HFFc6 (cell line): ENCODE data around the gene CDH13. TPM values are rescaled to one million over a fixed set of nuclear protein-coding genes. Genes with fewer than 3 reads are reported as not detected.

ENCODE experiments used
- DNase-seq: peaks from one replicate; pipeline ENCODE4 v3.0.0-alpha.2; 2018
- H3K27ac Mint-ChIP-seq: 2 replicates; pipeline ENCODE4 v1.8.0; 2020; ENCODE audit warnings: mild to moderate bottlenecking, mixed read lengths
- H3K27me3 Mint-ChIP-seq: 2 replicates; pipeline ENCODE4 v1.8.0; 2021; ENCODE audit warnings: mild to moderate bottlenecking, moderate library complexity, mixed read lengths; ENCODE audit not compliant: insufficient read depth
- H3K36me3 Mint-ChIP-seq: 2 replicates; pipeline ENCODE4 v1.8.0; 2021; ENCODE audit warnings: low read depth, mixed read lengths
- H3K4me1 Mint-ChIP-seq: 2 replicates; pipeline ENCODE4 v1.8.0; 2020; ENCODE audit warnings: low read depth, mixed read lengths
- H3K4me3 Mint-ChIP-seq: 2 replicates; pipeline ENCODE4 v1.8.0; 2020; ENCODE audit warnings: mild to moderate bottlenecking, moderate library complexity, mixed read lengths
- H3K9me3 Mint-ChIP-seq: 2 replicates; pipeline ENCODE4 v1.8.0; 2020; ENCODE audit warnings: mild to moderate bottlenecking, mixed read lengths
- total RNA-seq, 6 experiments: library from RNA; stranded (reverse); fragmentation: NEBNext Ultra II Directional; extraction: Animal tissue kit (Norgen Biotek cat#: 25700); gene quantifications; 2 replicates in 1 of 6; 3 replicates in 5 of 6; pipeline ENCODE4 v1.2.3, GENCODE V29; 2021
- TF ChIP-seq, protein P1 (sequence below): fragments of 200-600 bp; sonication (generic); IDR thresholded peaks from 2 replicates; pipeline ENCODE4 v1.5.0; 2021; ENCODE audit warnings: antibody characterized with exemption, mild to moderate bottlenecking

Gene CDH13
- total RNA-seq, 6 experiments from 2014 or later, result 3.6 to 14.7 (median 4.7) TPM

- H3K4me3 Mint-ChIP-seq, result no peak overlapping the region
- H3K27me3 Mint-ChIP-seq, result no peaks in the 10 kb centered on the region
- no peaks in the 10 kb centered on the region for H3K36me3 Mint-ChIP-seq
- no peaks in the 10 kb centered on the region; the same call in 1 of the 2 replicates for H3K9me3 Mint-ChIP-seq
- DNase-seq, result no peak
- H3K4me1 Mint-ChIP-seq, result no peaks in the 10 kb centered on the region; the same call in 1 of the 2 replicates
- TF ChIP-seq, protein P1, sequence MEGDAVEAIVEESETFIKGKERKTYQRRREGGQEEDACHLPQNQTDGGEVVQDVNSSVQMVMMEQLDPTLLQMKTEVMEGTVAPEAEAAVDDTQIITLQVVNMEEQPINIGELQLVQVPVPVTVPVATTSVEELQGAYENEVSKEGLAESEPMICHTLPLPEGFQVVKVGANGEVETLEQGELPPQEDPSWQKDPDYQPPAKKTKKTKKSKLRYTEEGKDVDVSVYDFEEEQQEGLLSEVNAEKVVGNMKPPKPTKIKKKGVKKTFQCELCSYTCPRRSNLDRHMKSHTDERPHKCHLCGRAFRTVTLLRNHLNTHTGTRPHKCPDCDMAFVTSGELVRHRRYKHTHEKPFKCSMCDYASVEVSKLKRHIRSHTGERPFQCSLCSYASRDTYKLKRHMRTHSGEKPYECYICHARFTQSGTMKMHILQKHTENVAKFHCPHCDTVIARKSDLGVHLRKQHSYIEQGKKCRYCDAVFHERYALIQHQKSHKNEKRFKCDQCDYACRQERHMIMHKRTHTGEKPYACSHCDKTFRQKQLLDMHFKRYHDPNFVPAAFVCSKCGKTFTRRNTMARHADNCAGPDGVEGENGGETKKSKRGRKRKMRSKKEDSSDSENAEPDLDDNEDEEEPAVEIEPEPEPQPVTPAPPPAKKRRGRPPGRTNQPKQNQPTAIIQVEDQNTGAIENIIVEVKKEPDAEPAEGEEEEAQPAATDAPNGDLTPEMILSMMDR, result no peak
- no peak overlapping the region for H3K27ac Mint-ChIP-seq
These were observed 322.2 kb downstream of the CDH13 start for GRCh38 chr16:82949016-82949415.

DNA sequence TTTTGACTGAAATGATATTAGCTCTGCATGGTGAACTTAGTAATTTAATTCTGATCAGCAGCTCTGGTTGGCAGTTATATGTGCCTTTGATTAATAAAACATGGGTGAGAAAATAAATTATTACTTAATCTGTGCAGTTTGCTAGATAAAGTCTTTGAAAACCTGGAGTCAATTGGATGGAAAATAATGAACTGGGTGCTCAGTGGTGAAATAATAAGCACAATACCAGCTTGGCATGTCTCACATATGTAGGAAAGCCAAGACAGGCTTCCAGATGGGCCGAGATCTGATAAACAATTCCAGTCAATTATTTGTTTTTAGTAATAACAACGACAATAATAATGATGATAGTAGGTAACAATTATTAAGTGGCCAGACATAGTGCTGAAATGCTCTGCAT is 326.7 kb downstream of the CDH13 start:
- Mint-ChIP-seq H3K36me3 (no peaks in the 10 kb centered on the region), H3K27me3 (no peaks in the 10 kb centered on the region), H3K27ac (no peak overlapping the region), H3K9me3 (peaks cover 4% of the 10 kb centered on the region; the same call in 1 of the 2 replicates), H3K4me3 (no peak overlapping the region), H3K4me1 (no peaks in the 10 kb centered on the region)
- TF ChIP-seq, protein P1, result no peak
- no peak for DNase-seq

GRCh38 chr16:82954224-82954929 is 327.6 kb downstream of the CDH13 start:
- Mint-ChIP-seq H3K27me3 (no peaks in the 10 kb centered on the region), H3K4me1 (no peaks in the 10 kb centered on the region), H3K9me3 (peaks cover 6% of the 10 kb centered on the region; the same call in 1 of the 2 replicates), H3K4me3 (no peak overlapping the region), H3K27ac (no peak overlapping the region), H3K36me3 (no peaks in the 10 kb centered on the region)
- peak; percentile 1 for DNase-seq
- TF ChIP-seq, protein P1, result no peak

GRCh38 chr16:82955741-82956348 is 329.1 kb downstream of the CDH13 start:
- TF ChIP-seq, protein P1, result no peak
- Mint-ChIP-seq H3K36me3 (no peaks in the 10 kb centered on the region), H3K4me1 (no peaks in the 10 kb centered on the region), H3K27me3 (no peaks in the 10 kb centered on the region), H3K27ac (no peak overlapping the region), H3K9me3 (peaks cover 15% of the 10 kb centered on the region), H3K4me3 (no peak overlapping the region)
- no peak for DNase-seq

GRCh38 chr16:82957212-82957611 is 330.4 kb downstream of the CDH13 start:
- H3K4me1 Mint-ChIP-seq, result no peaks in the 10 kb centered on the region
- no peaks in the 10 kb centered on the region for H3K36me3 Mint-ChIP-seq
- no peaks in the 10 kb centered on the region for H3K27me3 Mint-ChIP-seq
- H3K27ac Mint-ChIP-seq, result no peak overlapping the region
- TF ChIP-seq, protein P1, result no peak
- no peak overlapping the region for H3K4me3 Mint-ChIP-seq
- DNase-seq, result no peak
- H3K9me3 Mint-ChIP-seq, result peaks cover 19% of the 10 kb centered on the region
